Effector memory CD4-positive, alpha-beta T cell (primary cell): Measurements from ENCODE around the gene DHX16.
A peak's percentile ranks its signal among the peaks of the same experiment; 100 is the strongest.
"Not testable (repeated sequence)": the region's sequence is repeated elsewhere in the genome, so short reads cannot be mapped to it uniquely, and the experiment has no call there.

Experiments used
- DNase-seq, 3 donors: peaks; one replicate each; pipeline ENCODE4 v3.0.0-alpha.2; 2020
- H3K27ac ChIP-seq: 2 replicates; pipeline ENCODE4 v1.7.0; 2013; ENCODE audit warnings: mild to moderate bottlenecking, low read length, moderate library complexity; ENCODE audit not compliant: insufficient read depth, poor library complexity, severe bottlenecking
- H3K27me3 ChIP-seq: replicated peaks from 2 replicates; pipeline ENCODE4 v1.7.0; 2013; ENCODE audit warnings: mild to moderate bottlenecking, low read length; ENCODE audit not compliant: insufficient read depth, control insufficient read depth, poor library complexity, severe bottlenecking
- H3K36me3 ChIP-seq: 2 replicates; pipeline ENCODE4 v1.7.0; 2013; ENCODE audit warnings: mild to moderate bottlenecking, low read length, moderate library complexity; ENCODE audit not compliant: control insufficient read depth, insufficient read depth
- H3K4me1 ChIP-seq: 2 replicates; pipeline ENCODE4 v1.7.0; 2013; ENCODE audit warnings: low read length, mild to moderate bottlenecking; ENCODE audit not compliant: control insufficient read depth, insufficient read depth, poor library complexity, severe bottlenecking
- H3K4me3 ChIP-seq: 2 replicates; pipeline ENCODE4 v1.7.0; 2013; ENCODE audit warnings: low read length, low read depth, mild to moderate bottlenecking; ENCODE audit not compliant: insufficient read depth, poor library complexity, severe bottlenecking
- H3K9me3 ChIP-seq: 2 replicates; pipeline ENCODE4 v1.7.0; 2013; ENCODE audit warnings: mild to moderate bottlenecking, low read length, moderate library complexity; ENCODE audit not compliant: control insufficient read depth

Gene DHX16

DNA sequence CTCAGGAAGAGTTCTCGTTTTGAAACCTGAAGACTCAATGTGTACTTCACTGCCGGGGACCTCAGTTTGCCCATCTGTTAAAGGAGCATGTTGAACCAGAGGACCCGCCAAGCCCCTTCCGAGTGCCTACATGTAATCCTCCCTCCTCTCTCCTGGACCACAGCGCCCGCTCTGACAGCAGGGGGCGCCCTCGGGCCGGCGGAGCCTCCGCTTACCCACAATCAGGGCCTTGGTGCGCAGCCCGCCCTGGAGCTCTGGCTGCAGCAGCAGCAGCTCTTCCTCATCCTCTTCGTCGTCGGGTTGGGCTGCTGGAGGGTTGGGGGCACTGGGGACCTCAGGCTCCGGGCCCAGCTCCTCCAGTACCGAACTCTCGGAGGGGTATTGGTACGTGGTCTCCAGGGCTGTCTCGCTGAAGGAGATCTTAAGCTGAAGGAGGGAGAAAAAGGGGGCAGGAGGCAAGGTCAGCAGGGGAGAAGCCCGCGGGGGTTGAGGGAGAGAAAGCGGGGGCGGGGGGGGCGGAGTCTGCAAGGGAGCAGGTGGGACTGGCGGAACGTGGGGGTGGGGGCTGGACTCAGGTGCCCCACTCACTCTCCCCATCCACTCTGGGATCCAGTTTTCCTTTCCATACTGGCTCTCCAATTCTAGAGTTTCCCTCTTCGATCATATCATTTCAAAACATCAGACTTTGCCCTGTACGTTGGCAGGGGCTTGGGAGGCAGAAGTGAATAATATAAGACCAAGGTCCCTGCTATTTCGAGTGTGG lies 6.3 kb upstream of the DHX16 start:
- peaks cover 28% of the 10 kb centered on the region for H3K36me3 ChIP-seq

DNA sequence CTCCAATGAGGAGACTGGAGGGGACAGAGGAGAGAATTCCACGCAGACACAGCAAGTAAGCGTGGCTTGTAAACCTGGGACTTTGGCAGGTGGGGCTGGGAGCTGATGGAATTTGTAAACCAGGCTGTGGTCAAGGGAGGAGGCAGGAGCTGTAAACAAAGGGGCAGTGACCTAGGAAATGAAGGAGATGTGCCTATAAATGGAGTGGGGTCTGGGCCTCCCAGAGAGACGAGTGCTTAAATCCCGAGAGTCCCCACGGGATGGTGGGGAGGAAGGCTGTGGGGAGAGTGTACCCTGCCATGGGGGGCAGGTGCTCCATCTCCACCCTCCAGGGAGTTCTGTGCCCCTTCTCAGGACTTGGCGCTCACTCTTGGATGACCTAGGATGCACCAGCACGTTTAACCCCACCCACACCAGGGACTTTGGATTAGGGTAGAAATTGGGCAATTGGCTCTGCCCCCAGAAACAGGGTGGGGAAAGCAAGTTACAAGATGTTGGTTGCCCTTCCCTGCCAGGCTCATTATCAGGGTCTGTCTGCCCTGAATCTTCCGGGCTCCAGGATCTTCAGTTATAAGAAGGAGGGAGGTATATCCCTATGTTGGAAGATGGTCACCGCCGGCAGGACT lies 4.0 kb upstream of the DHX16 start:
- H3K27me3 ChIP-seq, result no peaks in the 10 kb centered on the region
- H3K4me1 ChIP-seq, result peaks cover 34% of the 10 kb centered on the region
- no peak for DNase-seq
- H3K27ac ChIP-seq, result no peak overlapping the region
- peaks cover 28% of the 10 kb centered on the region for H3K36me3 ChIP-seq
- H3K4me3 ChIP-seq, result no peak overlapping the region
- no peaks in the 10 kb centered on the region for H3K9me3 ChIP-seq

More for the DNA sequence above, 6.3 kb upstream of the DHX16 start:
- Histone ChIP-seq H3K4me3 (peak overlapping the region; percentile 44), H3K4me1 (peaks cover 24% of the 10 kb centered on the region), H3K27me3 (no peaks in the 10 kb centered on the region), H3K9me3 (no peaks in the 10 kb centered on the region), H3K27ac (peak overlapping the region; percentile 96)
- DNase-seq, result peak; percentile 78 to 87 (median 86)

DNA sequence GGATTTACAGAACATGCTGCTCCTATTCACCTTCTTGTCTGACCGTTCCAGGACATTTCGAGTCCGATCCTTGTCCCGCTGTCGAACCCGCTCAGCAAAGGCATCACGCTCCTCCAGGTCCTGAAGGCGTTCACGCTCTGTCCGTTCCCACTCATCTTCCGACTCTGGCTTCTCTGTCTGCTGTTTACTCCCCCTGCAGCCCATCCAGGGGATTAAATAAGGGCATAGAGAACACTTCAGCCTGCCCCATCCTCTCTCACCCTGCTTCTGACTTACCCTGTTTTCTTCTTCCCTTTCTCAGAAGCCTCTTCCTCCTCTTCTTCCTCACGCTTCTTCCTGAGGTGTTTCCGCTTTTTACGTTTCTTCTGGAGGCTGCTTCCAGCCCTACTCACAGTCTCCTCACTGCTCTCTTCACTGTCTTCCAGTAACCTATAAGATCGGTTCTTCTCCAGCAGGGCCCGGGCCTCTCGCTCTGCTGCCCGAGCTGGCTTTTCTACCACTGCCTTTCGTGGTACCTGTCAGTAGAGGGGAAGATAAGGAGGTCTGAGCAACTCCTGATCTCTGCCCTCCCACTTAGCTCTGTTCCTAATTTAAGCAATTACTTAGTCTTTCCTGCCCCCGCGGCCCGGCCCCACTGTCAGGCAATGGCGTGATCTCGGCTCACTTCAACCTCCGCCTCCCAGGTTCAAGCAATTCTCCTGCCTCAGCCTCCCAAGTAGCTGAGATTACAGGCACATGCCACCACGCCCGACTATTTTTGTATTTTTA lies 1.9 kb downstream of the DHX16 start:
- Histone ChIP-seq H3K9me3 (no peaks in the 10 kb centered on the region), H3K36me3 (peaks cover 27% of the 10 kb centered on the region), H3K27ac (no peak overlapping the region), H3K4me1 (peaks cover 17% of the 10 kb centered on the region), H3K4me3 (no peak overlapping the region), H3K27me3 (no peaks in the 10 kb centered on the region)
- no peak for DNase-seq

GRCh38 chr6:30666300-30666699 lies 6.5 kb downstream of the DHX16 start:
- H3K36me3 ChIP-seq, result peaks cover 62% of the 10 kb centered on the region
- not testable (repeated sequence) for H3K27ac ChIP-seq, H3K27me3 ChIP-seq, H3K4me1 ChIP-seq, DNase-seq, H3K4me3 ChIP-seq, H3K9me3 ChIP-seq

- no peaks in the 10 kb centered on the region for H3K9me3 ChIP-seq
- no peaks in the 10 kb centered on the region for H3K27me3 ChIP-seq
- H3K4me1 ChIP-seq, result no peaks in the 10 kb centered on the region
- no peak overlapping the region for H3K4me3 ChIP-seq
- DNase-seq, result no peak
- no peak overlapping the region for H3K27ac ChIP-seq
- peaks cover 60% of the 10 kb centered on the region for H3K36me3 ChIP-seq
These were observed 7.6 kb downstream of the DHX16 start for GRCh38 chr6:30664994-30665767.

GRCh38 chr6:30657922-30658321 lies 14.9 kb downstream of the DHX16 start:
- not testable (repeated sequence) for H3K27ac ChIP-seq, H3K4me1 ChIP-seq, H3K9me3 ChIP-seq, H3K27me3 ChIP-seq, H3K4me3 ChIP-seq, DNase-seq
- peaks cover 78% of the 10 kb centered on the region for H3K36me3 ChIP-seq

DNA sequence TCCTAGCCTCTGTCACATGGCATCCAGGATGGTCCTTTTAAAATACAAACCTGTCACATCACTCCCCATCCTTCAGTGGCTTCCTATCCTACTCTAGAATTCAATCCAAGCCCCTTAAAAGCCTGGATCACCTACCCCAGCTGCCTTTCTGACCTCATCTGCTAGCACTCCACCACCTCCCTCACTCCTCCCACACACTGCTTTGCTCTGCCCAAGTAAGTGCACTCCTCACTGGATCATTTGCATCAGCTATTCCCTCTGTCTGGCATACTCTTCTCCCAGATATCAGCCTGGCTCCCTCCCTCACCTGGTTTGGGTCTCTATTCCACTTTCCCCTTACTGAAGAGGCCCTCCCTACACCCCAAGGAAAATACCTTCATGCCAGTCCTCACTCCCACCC lies 15.4 kb downstream of the DHX16 start:
- no peaks in the 10 kb centered on the region for H3K9me3 ChIP-seq
- no peak for DNase-seq
- H3K36me3 ChIP-seq, result peaks cover 78% of the 10 kb centered on the region
- H3K27ac ChIP-seq, result no peak overlapping the region
- no peak overlapping the region for H3K4me3 ChIP-seq
- no peaks in the 10 kb centered on the region for H3K27me3 ChIP-seq
- H3K4me1 ChIP-seq, result no peaks in the 10 kb centered on the region

- peaks cover 78% of the 10 kb centered on the region for H3K36me3 ChIP-seq
- no peaks in the 10 kb centered on the region for H3K27me3 ChIP-seq
- no peak overlapping the region for H3K27ac ChIP-seq
- no peak for DNase-seq
- no peak overlapping the region for H3K4me3 ChIP-seq
- H3K4me1 ChIP-seq, result no peaks in the 10 kb centered on the region
- no peaks in the 10 kb centered on the region for H3K9me3 ChIP-seq
These were observed 16.3 kb downstream of the DHX16 start for GRCh38 chr6:30656513-30656912.

- Histone ChIP-seq H3K36me3 (peaks cover 84% of the 10 kb centered on the region), H3K27me3 (no peaks in the 10 kb centered on the region), H3K4me3 (no peak overlapping the region), H3K27ac (no peak overlapping the region), H3K9me3 (no peaks in the 10 kb centered on the region), H3K4me1 (no peaks in the 10 kb centered on the region)
- DNase-seq, result no peak
These were observed 17.1 kb downstream of the DHX16 start for GRCh38 chr6:30655743-30656094.
